Loucy (cell line): ENCODE data around the gene MAP3K10.

Experiments used
- CTCF ChIP-seq: fragments of 200-600 bp; sonication (generic); conservative IDR thresholded peaks from 2 replicates; pipeline ENCODE4 v1.5.1; 2014; ENCODE audit warnings: mild to moderate bottlenecking, antibody characterized with exemption, low read length
- EZH2phosphoT487 ChIP-seq: fragments of 200-600 bp; IDR thresholded peaks from 2 replicates; pipeline ENCODE4 v1.6.1; 2018; ENCODE audit warnings: antibody characterized with exemption, mild to moderate bottlenecking, moderate library complexity, borderline replicate concordance

DNA sequence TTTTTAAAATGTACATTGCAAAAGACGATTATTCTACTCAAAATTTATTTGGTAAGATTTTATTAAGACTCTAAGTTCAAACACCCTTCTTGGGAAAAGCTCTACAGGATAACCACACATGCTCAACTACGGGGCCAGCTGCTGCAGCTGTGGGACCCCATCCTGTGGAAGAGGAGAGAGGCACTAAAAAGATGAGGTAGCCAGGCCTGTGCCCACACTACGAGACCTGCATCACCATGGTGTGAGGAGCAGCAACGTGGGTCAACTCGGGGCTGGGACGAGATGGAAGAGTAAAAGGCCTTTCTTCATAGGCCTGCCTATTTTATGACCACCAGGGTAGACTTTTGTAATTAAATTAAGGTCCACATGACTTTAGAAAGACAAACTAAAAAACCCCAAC lies 39.8 kb downstream of the MAP3K10 start:
- TF ChIP-seq CTCF (no peak), EZH2phosphoT487 (no peak)
